Stimulated activated memory B cell treated with anti-CD40 and anti-IgM and Interleukin-4, amounts not matched to agents 10 μg/mL and 1 μg/mL and 100 μg/mL, for 72 hours (primary cell): ENCODE data around the gene PKN1.

ENCODE experiments used
- ATAC-seq: fragments of 150-1000 bp; cut with Tn5 transposase; 2 replicates; pipeline ENCODE4 v1.10.0; 2021
- H3K27ac Mint-ChIP-seq: one replicate; pipeline ENCODE4 v1.8.0; 2022; ENCODE audit warnings: mild to moderate bottlenecking, mixed read lengths
- H3K27me3 Mint-ChIP-seq: one replicate; pipeline ENCODE4 v1.8.0; 2022; ENCODE audit warnings: mixed read lengths
- H3K36me3 Mint-ChIP-seq: one replicate; pipeline ENCODE4 v1.8.0; 2022; ENCODE audit warnings: mixed read lengths
- H3K4me1 Mint-ChIP-seq: one replicate; pipeline ENCODE4 v1.8.0; 2022; ENCODE audit warnings: mixed read lengths
- H3K4me3 Mint-ChIP-seq: one replicate; pipeline ENCODE4 v1.8.0; 2022; ENCODE audit warnings: mild to moderate bottlenecking, moderate library complexity, mixed read lengths
- H3K9me3 Mint-ChIP-seq: one replicate; pipeline ENCODE4 v1.8.0; 2022; ENCODE audit warnings: mixed read lengths

The PKN1 gene

GRCh38 chr19:14411938-14412245, 21.2 kb upstream of the PKN1 start:
- no peak for ATAC-seq
- peaks cover 84% of the 10 kb centered on the region for H3K36me3 Mint-ChIP-seq
- no peaks in the 10 kb centered on the region for H3K9me3 Mint-ChIP-seq
- H3K27ac Mint-ChIP-seq: peak overlapping the region; percentile 68
- no peak overlapping the region for H3K4me3 Mint-ChIP-seq
- H3K27me3 Mint-ChIP-seq: no peaks in the 10 kb centered on the region
- peaks cover 86% of the 10 kb centered on the region for H3K4me1 Mint-ChIP-seq

DNA sequence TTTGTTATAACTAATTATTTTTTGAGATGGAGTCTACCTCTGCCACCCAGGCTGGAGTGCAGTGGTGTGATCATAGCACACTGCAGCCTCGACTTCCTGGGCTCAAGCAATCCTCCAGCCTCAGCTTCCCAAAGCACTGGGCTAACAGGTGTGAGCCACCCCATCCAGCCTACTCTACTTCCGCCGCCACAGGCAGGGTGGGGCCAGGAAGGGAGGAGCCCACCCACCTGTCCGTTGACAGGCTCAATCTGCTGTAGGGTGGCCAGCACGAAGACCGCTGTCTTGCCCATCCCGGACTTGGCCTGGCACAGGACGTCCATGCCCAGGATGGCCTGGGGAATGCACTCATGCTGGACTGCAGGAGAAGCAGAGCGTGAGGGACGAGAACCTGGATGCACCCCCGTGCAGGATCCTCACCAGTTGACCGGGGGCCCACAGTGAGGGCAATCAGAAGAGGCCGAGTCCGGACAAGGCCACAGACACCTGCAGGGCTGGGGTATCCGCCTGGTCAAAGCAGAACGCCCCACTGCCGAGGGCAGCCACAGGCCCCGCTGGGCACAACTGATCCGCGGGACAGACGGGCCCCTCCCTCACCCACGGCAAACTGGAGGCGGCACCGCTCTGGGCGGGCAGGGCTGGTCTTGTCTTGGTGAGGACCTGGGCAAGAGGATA, 20.6 kb upstream of the PKN1 start:
- Mint-ChIP-seq H3K27ac (no peak overlapping the region), H3K4me3 (no peak overlapping the region), H3K27me3 (no peaks in the 10 kb centered on the region), H3K36me3 (peaks cover 81% of the 10 kb centered on the region), H3K9me3 (no peaks in the 10 kb centered on the region), H3K4me1 (peaks cover 87% of the 10 kb centered on the region)
- ATAC-seq: no peak

GRCh38 chr19:14412996-14413692, 20.0 kb upstream of the PKN1 start:
- peaks cover 82% of the 10 kb centered on the region for H3K4me1 Mint-ChIP-seq
- H3K9me3 Mint-ChIP-seq: no peaks in the 10 kb centered on the region
- H3K27me3 Mint-ChIP-seq: no peaks in the 10 kb centered on the region
- peak overlapping the region; percentile 42 for H3K4me3 Mint-ChIP-seq
- H3K36me3 Mint-ChIP-seq: peaks cover 75% of the 10 kb centered on the region
- H3K27ac Mint-ChIP-seq: peak overlapping the region; percentile 63
- no peak for ATAC-seq

GRCh38 chr19:14413693-14414181, 19.4 kb upstream of the PKN1 start:
- Mint-ChIP-seq H3K27ac (peak overlapping the region; percentile 63), H3K36me3 (peaks cover 69% of the 10 kb centered on the region), H3K4me3 (peak overlapping the region; percentile 42), H3K4me1 (peaks cover 76% of the 10 kb centered on the region), H3K9me3 (no peaks in the 10 kb centered on the region), H3K27me3 (no peaks in the 10 kb centered on the region)
- no peak for ATAC-seq

GRCh38 chr19:14414926-14415690, 18.0 kb upstream of the PKN1 start:
- H3K9me3 Mint-ChIP-seq: no peaks in the 10 kb centered on the region
- peaks cover 66% of the 10 kb centered on the region for H3K4me1 Mint-ChIP-seq
- H3K27me3 Mint-ChIP-seq: no peaks in the 10 kb centered on the region
- peaks cover 56% of the 10 kb centered on the region for H3K36me3 Mint-ChIP-seq
- peak overlapping the region; percentile 95 for H3K27ac Mint-ChIP-seq
- H3K4me3 Mint-ChIP-seq: peak overlapping the region; percentile 97
- ATAC-seq: no peak

DNA sequence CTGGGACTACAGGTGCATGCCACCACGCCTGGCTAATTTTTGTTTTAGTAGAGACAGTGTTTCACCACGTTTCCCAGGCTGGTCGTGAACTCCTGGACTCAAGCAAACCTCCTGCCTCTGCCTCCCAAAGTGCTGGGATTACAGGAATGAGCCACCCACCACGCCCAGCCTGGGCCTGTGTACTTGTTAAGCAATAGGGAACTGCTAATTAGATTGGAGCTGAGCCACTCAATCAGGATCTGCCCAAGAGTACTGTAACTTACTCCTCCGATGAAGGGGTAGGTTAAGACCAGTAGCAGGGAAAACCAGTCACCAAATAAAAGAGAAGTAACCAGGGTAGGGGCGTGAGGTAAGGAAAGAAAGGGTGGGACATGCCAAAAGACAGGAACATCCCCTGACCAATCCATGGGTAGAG, 16.3 kb upstream of the PKN1 start:
- H3K27ac Mint-ChIP-seq: peak overlapping the region; percentile 95
- H3K36me3 Mint-ChIP-seq: peaks cover 43% of the 10 kb centered on the region
- H3K4me3 Mint-ChIP-seq: peak overlapping the region; percentile 97
- H3K9me3 Mint-ChIP-seq: no peaks in the 10 kb centered on the region
- peaks cover 49% of the 10 kb centered on the region for H3K4me1 Mint-ChIP-seq
- no peak for ATAC-seq
- no peaks in the 10 kb centered on the region for H3K27me3 Mint-ChIP-seq

DNA sequence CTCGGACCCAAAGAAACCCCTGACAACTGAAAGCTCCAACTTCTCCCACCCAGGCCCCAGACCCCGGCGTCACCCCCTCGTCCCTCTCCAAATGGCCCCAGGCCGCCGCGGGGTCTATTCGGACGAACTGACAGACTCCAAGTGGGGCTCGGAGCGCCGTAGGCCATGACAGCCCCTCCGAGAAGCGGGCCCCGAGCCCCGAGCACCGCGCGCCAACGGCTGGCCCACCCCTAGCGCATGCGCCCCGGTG, 14.3 kb upstream of the PKN1 start:
- H3K4me1 Mint-ChIP-seq: peaks cover 30% of the 10 kb centered on the region
- no peaks in the 10 kb centered on the region for H3K27me3 Mint-ChIP-seq
- H3K36me3 Mint-ChIP-seq: peaks cover 27% of the 10 kb centered on the region
- peak overlapping the region; percentile 95 for H3K27ac Mint-ChIP-seq
- no peak for ATAC-seq
- H3K4me3 Mint-ChIP-seq: peak overlapping the region; percentile 97
- H3K9me3 Mint-ChIP-seq: no peaks in the 10 kb centered on the region

DNA sequence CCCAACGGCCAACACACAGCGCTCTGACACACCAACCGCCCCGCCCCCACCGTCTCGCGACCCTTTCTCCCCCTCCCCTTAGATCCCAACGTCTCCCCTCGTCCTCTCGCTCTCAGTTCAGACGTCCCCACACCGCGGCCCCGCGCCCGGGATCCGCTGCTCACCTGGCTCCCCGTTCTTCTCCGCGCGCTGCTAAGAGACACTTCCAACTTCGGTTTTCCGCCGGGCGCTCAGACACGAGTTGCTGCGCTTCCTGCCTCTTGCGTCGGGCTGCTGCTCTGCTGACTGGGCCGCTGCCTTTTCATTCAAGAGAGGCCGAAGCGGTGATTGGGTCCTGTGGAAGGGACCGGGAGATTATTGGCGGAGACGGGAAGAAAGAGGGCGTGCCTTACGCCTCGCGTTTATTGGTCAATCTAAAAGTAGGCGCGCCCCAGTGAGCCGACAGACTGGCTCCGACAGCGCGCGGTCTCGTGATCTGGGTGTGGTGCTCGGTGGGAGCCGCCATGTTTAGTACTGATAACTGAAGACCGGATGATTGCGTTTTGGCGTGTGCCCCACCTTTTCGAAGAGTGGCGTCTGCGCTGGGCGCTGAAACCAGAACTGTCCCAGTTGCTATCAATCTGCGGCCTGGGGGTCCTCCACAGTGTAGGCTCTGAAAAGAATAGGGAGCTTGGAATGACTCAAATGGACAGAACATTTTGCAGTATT, 13.8 kb upstream of the PKN1 start, which contains the start of gene DDX39A:
DDX39A (minus strand) TSS at position 236 of the 708 bp plus-strand sequence. CDS start 6,121 bp downstream, outside the sequence.
- Mint-ChIP-seq H3K27ac (peak within 1 kb of the TSS; percentile 95), H3K36me3 (peaks cover 24% of the 10 kb centered on the region), H3K9me3 (no peaks in the 10 kb centered on the region), H3K4me3 (peak within 1 kb of the TSS; percentile 97), H3K4me1 (peaks cover 26% of the 10 kb centered on the region), H3K27me3 (no peaks in the 10 kb centered on the region)
- peak; percentile 97 for ATAC-seq

DNA sequence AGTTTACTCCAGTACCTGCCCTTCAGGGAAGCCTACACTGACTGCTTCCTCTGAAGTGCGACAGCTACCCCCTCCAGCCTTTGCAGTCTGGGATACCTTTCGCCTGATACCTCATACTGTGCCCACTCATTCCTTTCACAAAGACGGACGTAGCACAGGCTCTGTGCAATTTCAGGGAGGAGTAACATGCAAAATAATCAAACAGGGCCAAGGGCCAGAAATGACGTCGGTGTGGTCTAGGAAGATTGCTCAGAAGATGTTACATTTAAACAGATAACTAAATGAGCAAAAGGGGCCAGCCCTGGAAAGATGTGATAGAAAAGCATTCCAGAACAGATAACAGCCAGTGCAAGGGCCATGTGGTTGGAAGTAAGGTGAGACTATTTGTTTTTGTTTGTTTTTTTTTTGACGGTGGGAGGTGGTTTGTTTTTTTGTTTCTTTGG, 7.4 kb upstream of the PKN1 start:
- Mint-ChIP-seq H3K27me3 (no peaks in the 10 kb centered on the region), H3K4me1 (peaks cover 5% of the 10 kb centered on the region), H3K9me3 (no peaks in the 10 kb centered on the region), H3K36me3 (no peaks in the 10 kb centered on the region), H3K27ac (peak overlapping the region; percentile 9), H3K4me3 (no peak overlapping the region)
- no peak for ATAC-seq

DNA sequence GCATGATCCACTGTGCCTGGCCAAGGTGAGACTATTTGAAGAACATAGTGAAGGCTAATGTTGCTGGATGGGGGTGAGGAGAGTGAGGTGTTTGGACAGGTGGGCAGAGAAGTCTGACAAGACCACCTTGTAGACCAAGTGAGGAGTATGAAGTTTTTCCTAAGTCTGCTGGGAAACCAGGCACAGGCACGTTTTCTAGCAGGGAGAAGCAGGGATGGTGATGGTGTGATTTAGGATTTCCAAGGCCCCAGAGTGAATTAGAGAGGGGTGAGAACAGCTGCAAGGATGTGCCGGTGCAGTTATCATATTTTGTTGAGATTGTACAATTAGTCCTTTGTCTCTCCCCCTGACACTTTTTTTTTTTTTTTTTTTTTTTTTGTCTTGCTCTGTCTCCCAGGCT, 5.6 kb upstream of the PKN1 start:
- no peaks in the 10 kb centered on the region for H3K27me3 Mint-ChIP-seq
- no peaks in the 10 kb centered on the region for H3K9me3 Mint-ChIP-seq
- no peak for ATAC-seq
- H3K4me1 Mint-ChIP-seq: peaks cover 22% of the 10 kb centered on the region
- H3K27ac Mint-ChIP-seq: no peak overlapping the region
- H3K4me3 Mint-ChIP-seq: no peak overlapping the region
- no peaks in the 10 kb centered on the region for H3K36me3 Mint-ChIP-seq

GRCh38 chr19:14428882-14429416, 4.2 kb upstream of the PKN1 start:
- no peak overlapping the region for H3K27ac Mint-ChIP-seq
- H3K4me1 Mint-ChIP-seq: peaks cover 26% of the 10 kb centered on the region
- H3K4me3 Mint-ChIP-seq: no peak overlapping the region
- H3K9me3 Mint-ChIP-seq: no peaks in the 10 kb centered on the region
- no peaks in the 10 kb centered on the region for H3K36me3 Mint-ChIP-seq
- no peaks in the 10 kb centered on the region for H3K27me3 Mint-ChIP-seq
- ATAC-seq: no peak

GRCh38 chr19:14430712-14431111, 2.4 kb upstream of the PKN1 start:
- Mint-ChIP-seq H3K4me1 (peaks cover 42% of the 10 kb centered on the region), H3K36me3 (no peaks in the 10 kb centered on the region), H3K27me3 (no peaks in the 10 kb centered on the region), H3K9me3 (no peaks in the 10 kb centered on the region), H3K27ac (peak overlapping the region; percentile 80), H3K4me3 (no peak overlapping the region)
- ATAC-seq: no peak

DNA sequence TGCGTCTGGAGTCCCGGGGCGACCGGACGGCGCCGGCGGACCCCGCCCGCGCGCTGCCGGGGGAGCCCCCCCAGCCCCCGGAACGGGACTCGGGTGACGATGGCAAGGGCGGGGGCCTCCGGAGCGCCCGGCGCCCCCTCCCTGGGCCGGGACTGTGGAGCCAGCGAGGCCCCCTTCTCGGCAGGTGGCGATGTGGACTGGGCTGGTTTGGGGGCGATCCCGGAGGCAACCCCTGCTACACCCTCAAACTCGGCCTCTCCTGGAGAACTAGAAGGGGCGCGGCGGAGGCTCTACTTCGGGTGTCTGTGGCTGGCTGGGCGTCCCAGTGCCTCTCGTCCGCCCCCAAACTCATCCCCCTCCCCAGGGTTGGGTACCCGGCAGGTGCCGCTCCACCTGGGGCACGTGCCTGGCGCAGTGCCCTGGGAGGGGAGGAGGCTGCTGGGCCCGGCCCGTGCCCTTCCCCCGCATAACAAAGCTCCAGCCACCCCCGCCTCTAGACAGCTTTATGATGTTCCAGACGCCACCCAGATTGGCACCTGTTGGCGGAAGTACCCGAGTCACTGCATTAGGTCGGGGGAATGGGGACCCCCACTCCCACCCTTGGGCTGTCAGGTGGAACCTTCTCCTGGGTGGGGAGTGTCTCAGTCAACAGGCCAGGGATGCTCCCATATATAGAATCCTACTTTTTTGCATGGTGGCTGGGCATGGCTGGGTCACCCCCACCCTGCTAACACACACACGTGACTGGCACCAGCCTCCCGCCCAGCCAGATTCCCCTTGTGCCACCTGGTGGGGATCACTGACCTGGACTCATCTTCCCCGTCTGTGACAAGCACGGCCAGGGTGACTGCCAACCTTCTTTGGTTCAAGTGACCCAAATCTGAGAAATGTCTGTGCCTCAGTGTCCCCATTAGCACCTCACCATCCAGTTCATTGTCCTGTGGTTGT, 722 bp downstream of the PKN1 start:
- H3K4me3 Mint-ChIP-seq: peak overlapping the region; percentile 82
- H3K4me1 Mint-ChIP-seq: peaks cover 43% of the 10 kb centered on the region
- no peaks in the 10 kb centered on the region for H3K27me3 Mint-ChIP-seq
- H3K36me3 Mint-ChIP-seq: no peaks in the 10 kb centered on the region
- no peaks in the 10 kb centered on the region for H3K9me3 Mint-ChIP-seq
- peak; percentile 74 for ATAC-seq
- H3K27ac Mint-ChIP-seq: peak overlapping the region; percentile 65
